ENCODE measurements around the gene RAB29.
A peak's percentile ranks its signal among the peaks of the same experiment; 100 is the strongest.

RAB29 gene

GRCh38 chr1:205794011-205794730 lies 18.9 kb upstream of the RAB29 start:
- DNase-seq (ENCODE audit: low read depth), result no peak

DNA sequence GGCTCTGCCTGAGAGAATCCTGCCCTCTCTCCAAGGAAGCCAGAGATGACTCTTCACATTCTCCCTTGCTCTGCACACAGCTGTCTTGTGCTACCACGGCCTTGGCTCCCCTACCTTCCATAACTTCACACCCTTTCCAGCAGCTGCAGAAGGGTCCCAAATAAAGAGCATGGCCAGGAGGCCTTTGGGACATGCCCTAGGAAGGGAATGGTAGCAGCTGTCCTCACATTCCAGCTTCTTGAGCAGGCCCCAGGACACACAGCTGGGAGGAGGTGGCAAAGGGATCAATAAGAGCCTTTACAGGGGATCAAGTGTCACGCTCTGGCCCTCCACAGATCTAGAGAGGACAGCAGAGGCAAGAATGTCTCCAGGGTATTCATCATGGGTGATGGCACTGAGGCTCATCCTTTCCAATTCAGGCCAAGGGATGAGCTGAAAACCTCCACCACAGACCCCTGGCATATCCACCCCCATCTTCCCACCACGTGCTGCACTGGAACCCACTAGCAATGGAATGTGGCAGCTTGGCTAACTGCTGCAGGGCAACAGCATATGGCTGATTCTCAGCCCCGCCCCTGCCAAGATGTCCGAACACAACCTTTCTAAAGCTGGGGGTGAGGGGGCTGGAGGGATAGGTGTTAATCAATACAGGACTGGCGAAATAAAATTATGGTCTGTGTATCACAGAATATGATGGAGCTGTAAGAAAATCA lies 17.8 kb upstream of the RAB29 start:
- DNase-seq (ENCODE audit: low read depth), result no peak

DNA sequence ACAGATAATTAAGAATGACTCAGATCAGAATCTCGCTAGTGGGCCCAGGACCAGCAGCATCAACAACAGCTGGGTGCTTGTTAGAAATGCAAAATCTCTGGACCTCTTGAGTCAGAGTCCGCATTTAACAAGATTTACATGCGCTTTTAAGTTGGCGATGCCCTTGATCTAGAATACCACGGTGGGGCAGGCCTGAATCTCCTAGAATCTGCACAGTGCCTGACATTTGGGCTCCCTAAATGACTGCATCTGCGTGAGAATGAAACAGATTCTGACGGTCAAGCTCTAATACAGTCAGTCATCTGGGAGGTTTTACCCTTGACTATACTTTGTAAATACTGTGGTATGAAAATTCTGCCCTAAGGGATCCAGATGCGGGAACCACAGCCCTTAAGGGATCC lies 17.2 kb upstream of the RAB29 start:
- no peak for DNase-seq (ENCODE audit: low read depth)

- no peak for DNase-seq (ENCODE audit: low read depth)
Observed at GRCh38 chr1:205791568-205792180, 16.4 kb upstream of the RAB29 start.

GRCh38 chr1:205787287-205787916 lies 12.1 kb upstream of the RAB29 start:
- DNase-seq (ENCODE audit: low read depth), result no peak

GRCh38 chr1:205786601-205787000 lies 11.3 kb upstream of the RAB29 start:
- no peak for DNase-seq (ENCODE audit: low read depth)

DNA sequence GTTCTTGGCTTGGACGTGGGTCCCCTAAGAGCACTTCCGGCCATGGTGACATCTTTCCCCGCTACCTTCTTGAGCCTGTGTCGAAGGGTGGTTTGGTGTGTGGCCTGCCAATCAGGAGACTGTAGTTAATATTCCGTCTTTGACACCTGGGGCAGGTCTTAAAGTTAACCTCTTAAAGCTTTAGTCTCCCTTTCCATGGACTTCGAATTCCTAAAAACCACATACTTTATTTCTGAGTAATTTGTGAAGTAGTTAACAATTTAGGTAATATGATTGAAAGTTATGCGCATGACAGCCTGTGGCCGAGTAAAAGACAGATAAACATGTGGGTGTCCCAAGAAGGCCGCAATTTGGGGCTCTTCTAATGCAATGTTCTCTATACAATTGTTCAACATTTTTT lies 10.2 kb upstream of the RAB29 start:
- no peak for DNase-seq (ENCODE audit: low read depth)

GRCh38 chr1:205783904-205784303 lies 8.6 kb upstream of the RAB29 start:
- DNase-seq (ENCODE audit: low read depth), result no peak

DNA sequence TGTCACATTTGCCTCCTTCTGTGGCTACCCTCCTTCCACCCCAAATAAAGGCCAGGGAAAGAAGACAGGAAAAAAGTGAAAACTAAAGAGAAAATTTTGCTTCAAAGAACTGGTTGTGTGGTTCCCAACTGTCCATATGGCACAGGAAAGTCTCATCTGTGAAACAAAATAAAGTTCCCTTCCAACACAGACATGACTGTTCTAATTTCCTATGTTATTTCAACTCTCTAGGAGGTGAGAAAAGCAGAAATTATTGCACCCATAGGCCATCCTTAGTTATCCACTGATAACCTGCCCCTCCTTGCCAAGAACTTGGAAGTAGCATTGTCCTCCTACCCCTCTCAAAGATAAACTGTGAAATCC lies 8.1 kb upstream of the RAB29 start:
- DNase-seq (ENCODE audit: low read depth), result no peak

- no peak for DNase-seq (ENCODE audit: low read depth)
Observed at GRCh38 chr1:205782627-205783432, 7.5 kb upstream of the RAB29 start.

DNA sequence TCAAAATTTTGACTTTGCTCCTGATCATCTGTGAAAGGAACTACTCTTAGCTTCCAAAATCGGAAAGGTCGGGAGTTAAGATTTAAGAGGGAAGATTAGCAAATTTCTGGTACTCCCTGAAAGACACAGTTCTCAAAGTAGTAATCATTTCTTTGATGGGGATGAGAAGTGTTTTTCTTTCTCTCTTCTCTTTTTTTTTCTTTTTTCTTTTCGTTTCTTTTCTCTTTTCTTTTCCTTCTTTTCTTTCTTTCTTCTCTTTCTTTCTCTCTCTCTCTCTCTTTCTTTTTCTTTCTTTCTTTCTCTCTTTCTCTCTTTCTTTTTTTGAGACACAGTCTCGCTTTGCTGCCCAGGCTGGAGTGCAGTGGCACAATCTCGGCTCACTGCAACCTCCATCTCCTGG lies 5.1 kb upstream of the RAB29 start:
- no peak for DNase-seq (ENCODE audit: low read depth)

- DNase-seq (ENCODE audit: low read depth), result no peak
Observed at GRCh38 chr1:205777994-205778393, 2.7 kb upstream of the RAB29 start.

GRCh38 chr1:205775717-205776056 lies 405 bp upstream of the RAB29 start:
- DNase-seq (ENCODE audit: low read depth), result no peak

DNA sequence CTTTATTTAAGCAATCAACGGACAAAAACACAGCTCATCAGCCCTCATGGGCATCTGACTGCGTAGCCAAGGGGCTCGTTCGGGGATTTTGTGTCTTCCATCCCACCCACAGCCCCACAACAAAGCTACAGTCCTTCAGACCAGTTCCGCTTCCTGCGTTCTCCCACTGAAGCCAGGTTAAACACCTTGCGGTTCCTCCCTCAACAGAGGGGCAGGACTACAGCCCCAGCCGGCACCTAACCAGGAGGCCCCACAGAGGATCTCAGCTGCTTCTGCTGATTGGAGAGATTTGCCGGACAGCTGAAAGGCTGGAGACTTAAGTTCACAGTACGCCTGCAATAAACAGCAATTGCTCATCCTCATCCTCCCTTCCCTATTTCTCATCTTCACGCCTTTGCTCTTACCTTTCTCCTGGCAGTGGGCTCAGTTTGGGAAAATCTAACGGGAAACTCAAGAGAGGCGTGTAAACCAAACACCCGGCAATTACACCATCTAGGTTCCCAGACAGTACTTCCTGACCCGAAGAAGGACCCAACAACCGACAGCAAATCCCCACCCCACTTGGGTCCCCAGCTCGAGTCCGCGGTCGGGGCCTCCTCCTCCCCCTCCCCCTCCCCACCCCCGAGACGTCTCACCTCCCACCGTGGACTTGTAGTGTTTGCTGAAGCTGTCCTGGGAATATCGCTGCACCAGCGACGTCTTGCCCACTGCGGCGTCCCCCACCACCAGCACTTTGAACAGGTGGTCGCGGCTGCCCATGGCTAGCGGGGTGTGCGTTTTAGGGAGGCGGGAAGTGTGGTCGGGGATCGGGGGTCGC lies 876 bp downstream of the RAB29 start:
- no peak for DNase-seq (ENCODE audit: low read depth)

GRCh38 chr1:205772607-205773032 lies 2.7 kb downstream of the RAB29 start:
- no peak for DNase-seq (ENCODE audit: low read depth)

- no peak for DNase-seq (ENCODE audit: low read depth)
Observed at GRCh38 chr1:205770618-205771017, 4.7 kb downstream of the RAB29 start.

- peak; percentile 41 for DNase-seq (ENCODE audit: low read depth)
Observed at GRCh38 chr1:205769641-205770365, 5.5 kb downstream of the RAB29 start.

DNA sequence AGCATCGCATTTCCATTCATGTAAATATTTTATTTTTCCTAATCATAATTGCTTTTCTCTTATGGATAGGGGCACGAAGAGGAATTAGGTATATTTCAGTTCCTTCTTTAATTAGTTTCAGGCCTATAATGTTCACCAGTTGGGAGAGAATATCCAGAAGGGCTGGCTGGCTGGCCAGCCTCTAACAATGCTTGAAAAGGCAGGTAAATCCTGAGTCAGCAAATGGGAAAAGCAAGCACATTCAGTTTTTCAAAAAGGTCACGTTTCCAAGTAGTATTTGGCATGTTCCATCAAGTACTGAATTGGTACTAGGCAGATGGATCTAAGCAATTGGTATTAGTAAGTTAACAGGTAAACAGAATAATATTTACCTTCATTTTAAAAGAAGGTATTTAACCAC lies 8.0 kb downstream of the RAB29 start:
- no peak for DNase-seq (ENCODE audit: low read depth)

DNA sequence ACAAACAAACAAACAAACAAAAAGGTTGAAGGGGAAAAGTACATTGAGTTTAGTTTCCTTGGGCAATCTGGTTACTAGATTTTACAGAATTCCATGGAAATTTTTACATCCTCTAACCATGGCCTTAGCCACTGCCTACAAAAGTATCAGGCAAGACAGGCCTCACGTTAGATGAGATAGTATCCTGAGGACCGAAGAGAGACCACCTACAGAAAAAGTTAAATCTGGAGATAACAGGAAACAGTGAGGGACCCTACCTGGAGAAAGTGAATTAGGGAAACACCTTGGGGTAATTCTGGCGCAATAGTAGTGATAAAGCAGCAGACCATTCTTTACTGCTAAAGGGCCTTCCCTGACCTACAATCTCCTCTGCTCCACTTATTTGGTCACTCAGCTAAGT lies 8.7 kb downstream of the RAB29 start:
- DNase-seq (ENCODE audit: low read depth), result no peak

GRCh38 chr1:205766038-205766437 lies 9.2 kb downstream of the RAB29 start:
- DNase-seq (ENCODE audit: low read depth), result no peak

DNA sequence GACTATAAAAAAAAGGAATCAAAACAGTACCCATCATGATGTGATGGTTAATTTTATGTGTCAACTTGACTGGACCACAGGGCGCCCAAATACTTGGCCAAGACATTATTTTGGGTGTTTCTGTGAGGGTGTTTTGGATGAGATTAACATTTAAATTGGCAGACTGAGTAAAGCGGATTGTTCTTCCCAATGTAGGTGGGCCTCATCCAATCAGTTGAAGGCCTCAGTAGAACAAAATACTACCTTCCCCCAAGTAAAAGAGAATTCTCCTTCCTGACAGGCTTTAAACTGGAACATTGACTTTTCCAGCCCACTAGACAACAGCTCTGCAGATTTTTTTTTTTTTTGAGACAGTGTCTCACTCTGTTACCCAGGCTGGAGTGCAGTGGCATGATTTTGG lies 10.7 kb downstream of the RAB29 start:
- DNase-seq (ENCODE audit: low read depth), result no peak

Data from HS-27A (cell line).